Retinal pigment epithelial cell (primary cell): ENCODE data around the gene WHRN.

Experiments used
- DNase-seq: peaks from one replicate; pipeline ENCODE4 v3.0.0-alpha.2; 2010; ENCODE audit warnings: low read depth
- H3K4me3 ChIP-seq: 2 replicates; pipeline ENCODE4 v1.5.1; 2011; ENCODE audit warnings: mild to moderate bottlenecking, low read length, control low read depth, moderate library complexity
- TF ChIP-seq, protein P1 (sequence below): conservative IDR thresholded peaks from 2 replicates; pipeline ENCODE4 v1.5.1; 2011; ENCODE audit warnings: low read depth, low read length, control low read depth, inconsistent platforms

The WHRN gene

GRCh38 chr9:114484215-114484853 is 20.9 kb downstream of the WHRN start:
- TF ChIP-seq, protein P1, sequence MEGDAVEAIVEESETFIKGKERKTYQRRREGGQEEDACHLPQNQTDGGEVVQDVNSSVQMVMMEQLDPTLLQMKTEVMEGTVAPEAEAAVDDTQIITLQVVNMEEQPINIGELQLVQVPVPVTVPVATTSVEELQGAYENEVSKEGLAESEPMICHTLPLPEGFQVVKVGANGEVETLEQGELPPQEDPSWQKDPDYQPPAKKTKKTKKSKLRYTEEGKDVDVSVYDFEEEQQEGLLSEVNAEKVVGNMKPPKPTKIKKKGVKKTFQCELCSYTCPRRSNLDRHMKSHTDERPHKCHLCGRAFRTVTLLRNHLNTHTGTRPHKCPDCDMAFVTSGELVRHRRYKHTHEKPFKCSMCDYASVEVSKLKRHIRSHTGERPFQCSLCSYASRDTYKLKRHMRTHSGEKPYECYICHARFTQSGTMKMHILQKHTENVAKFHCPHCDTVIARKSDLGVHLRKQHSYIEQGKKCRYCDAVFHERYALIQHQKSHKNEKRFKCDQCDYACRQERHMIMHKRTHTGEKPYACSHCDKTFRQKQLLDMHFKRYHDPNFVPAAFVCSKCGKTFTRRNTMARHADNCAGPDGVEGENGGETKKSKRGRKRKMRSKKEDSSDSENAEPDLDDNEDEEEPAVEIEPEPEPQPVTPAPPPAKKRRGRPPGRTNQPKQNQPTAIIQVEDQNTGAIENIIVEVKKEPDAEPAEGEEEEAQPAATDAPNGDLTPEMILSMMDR = no peak
- DNase-seq = no peak
- no peak overlapping the region for H3K4me3 ChIP-seq

- DNase-seq = no peak
- H3K4me3 ChIP-seq = no peak overlapping the region
- TF ChIP-seq, protein P1 = no peak
Observed at GRCh38 chr9:114483499-114483898, 21.8 kb downstream of the WHRN start.

GRCh38 chr9:114482593-114482992 is 22.7 kb downstream of the WHRN start:
- no peak for DNase-seq

DNA sequence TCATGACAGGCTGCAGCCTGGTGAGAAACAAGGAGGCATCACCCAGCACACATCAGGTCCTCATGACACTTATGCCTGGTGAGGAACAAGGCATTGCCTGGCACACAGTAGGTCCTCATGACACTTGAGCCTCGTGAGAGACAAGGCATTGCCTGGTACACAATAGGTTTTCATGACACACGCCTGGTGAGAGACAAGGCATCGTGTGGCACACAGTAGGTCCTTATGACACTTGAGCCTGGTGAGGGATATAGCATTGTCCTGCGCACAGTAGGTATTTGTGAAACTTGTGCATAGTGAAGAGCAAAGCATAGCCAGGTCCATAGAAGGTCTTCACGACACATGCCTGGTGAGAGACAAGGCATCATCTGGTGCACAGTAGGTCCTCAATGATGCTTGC is 23.5 kb downstream of the WHRN start:
- TF ChIP-seq, protein P1 = no peak
- DNase-seq = no peak
- no peak overlapping the region for H3K4me3 ChIP-seq

More at GRCh38 chr9:114482593-114482992, 22.7 kb downstream of the WHRN start:
- TF ChIP-seq, protein P1 = no peak
- H3K4me3 ChIP-seq = no peak overlapping the region

DNA sequence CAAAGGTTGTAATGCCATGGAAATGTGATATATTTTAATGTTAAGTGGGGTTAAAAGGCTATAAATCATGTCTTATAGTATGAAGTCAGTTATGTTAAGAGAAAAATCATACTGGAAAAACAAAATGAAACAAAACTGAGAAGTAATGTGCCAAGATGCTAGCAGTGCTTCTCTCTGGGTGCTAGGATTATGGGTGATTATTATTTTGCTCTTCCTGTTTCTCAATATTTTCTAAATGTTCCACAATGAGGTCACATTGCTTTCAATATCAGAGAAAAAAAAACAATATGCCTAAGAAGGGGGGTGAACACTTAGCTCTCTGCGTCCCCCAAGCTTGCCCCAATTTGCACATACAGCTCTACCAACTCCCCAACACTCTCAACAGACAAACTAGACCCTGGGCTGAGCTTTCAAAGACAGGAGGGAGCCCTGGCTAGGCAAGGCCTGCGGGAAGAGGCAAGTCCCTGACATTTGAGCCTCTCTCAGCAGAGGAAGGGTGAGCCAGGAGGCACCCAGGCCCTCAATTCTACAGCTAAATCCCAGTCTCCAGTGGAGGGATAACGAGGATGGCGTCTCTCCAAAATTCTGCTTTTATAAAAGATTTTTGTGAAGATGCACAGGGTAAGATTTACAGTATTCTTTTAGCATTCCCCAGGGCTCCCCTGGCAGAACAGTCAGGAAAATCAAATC is 24.4 kb downstream of the WHRN start:
- DNase-seq = no peak
- no peak overlapping the region for H3K4me3 ChIP-seq
- TF ChIP-seq, protein P1 = no peak

GRCh38 chr9:114478871-114479270 is 26.4 kb downstream of the WHRN start:
- TF ChIP-seq, protein P1 = no peak
- no peak overlapping the region for H3K4me3 ChIP-seq
- DNase-seq = no peak

DNA sequence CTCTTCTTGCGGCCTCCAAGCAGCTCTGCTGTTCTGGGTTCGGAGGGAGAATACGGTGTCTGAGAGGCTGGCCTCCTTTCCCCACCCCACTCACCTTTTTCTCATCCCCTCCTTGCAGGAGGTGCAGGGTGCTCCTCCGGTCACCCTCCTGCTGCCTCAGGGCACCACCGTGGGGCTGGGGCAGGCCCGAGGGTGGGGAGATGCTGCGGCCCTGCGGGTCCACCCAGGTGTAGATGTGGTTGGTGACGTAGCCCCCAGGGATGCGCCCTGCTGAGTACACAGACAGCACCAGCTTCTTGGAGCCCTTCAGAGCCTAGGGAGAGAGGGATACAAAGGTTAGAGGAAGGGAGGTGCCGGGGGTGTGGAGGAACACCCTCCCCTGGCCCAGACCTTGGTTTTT is 26.8 kb downstream of the WHRN start:
- H3K4me3 ChIP-seq = no peak overlapping the region
- DNase-seq = no peak
- TF ChIP-seq, protein P1 = no peak
